ENCODE measurements around the gene FGD5. TPM values are rescaled to one million over a fixed set of nuclear protein-coding genes. Genes with fewer than 3 reads are reported as not detected.

Gene FGD5
- total and polyA plus RNA-seq, 9 of the 15 experiments (the other 6 are each of a cell fraction or from before 2014, with no cell fraction given), result 0.18 TPM; not detected in 8

DNA sequence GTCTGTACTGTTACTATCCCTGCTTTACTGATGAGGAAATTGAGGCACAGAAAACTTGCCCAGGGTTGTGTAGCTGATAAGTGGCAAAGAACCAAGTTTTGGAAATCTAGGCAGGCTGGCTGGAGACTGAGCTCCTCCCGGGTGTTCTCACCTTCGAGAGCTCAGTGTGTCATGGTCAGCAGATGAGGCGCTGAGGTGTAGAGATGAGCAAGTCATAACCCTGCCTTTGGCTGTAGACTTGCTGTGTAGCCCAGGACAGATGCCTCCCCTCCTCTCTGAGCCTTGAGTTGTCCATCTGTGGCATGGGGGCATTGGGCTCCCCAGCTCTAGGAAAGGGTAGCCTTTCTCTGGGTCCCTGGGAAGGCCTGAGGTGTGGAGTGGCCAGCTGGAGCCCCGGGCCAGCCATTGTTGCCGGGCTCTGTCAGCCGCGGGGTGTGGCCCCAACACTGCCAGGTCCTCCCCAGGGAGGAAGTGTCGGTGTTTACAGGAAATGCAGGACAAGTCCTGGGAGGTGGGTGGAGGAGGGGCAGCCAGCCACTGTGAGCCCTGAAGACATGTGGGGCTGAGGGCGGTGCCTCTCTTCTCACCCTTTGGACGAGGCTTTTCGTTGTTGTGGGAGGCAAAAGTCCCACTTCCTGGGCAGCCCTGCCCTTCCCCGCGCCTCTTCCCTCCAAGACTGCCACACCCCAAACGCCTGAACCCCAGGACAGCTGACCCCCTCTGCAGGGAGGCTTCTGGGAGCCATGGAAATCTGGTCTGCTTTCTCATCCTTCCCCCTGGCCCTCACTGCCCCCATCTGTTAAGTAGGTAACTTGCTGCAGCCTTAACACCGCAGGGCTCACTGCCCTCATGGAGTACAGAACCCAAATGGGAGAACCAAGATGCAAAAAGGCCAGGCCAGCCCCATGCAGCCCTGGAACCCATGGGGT lies 29.1 kb downstream of the FGD5 start (continued):
- TF ChIP-seq ZNF197 (CRISPR knock-in tag; IDR thresholded peaks at IDR 0.05; ENCODE audit: low read depth) (0 out of 2 replicates have a peak, but pooled peaks have one; percentile 30), KLF13 (tag; IDR thresholded peaks at IDR 0.05; ENCODE audit: borderline replicate concordance, low read depth) (peak; percentile 34; the same call in 1 of the 2 replicates), EHMT2 (IDR thresholded peaks at IDR 0.05) (peak; percentile 87), NR4A1 (CRISPR knock-in tag; IDR thresholded peaks at IDR 0.05) (no peak), NR4A1 (tag; IDR thresholded peaks at IDR 0.05) (0 out of 2 replicates have a peak, but pooled peaks have one; percentile 40), MIER1 (IDR thresholded peaks at IDR 0.05; ENCODE audit: low read depth) (no peak), HCFC1 (IDR thresholded peaks at IDR 0.05; ENCODE audit: low read depth, low read length) (peak; percentile 31; the same call in 1 of the 2 replicates), HDAC2 (IDR thresholded peaks at IDR 0.05) (peak; percentile 48; the same call in 1 of the 2 replicates), NFIC (IDR thresholded peaks at IDR 0.05) (0 out of 2 replicates have a peak, but pooled peaks have one; percentile 7), CREM (IDR thresholded peaks at IDR 0.05; ENCODE audit: low read depth) (peak; percentile 58), CXXC5 (CRISPR knock-in tag; IDR thresholded peaks at IDR 0.05) (peak; percentile 55), CBX1 (IDR thresholded peaks at IDR 0.05; ENCODE audit: low read depth) (0 out of 2 replicates have a peak, but pooled peaks have one; percentile 65), SNIP1 (IDR thresholded peaks at IDR 0.05; ENCODE audit: low read depth) (no peak), ZNF830 (CRISPR knock-in tag; IDR thresholded peaks at IDR 0.05) (no peak), NR2F6 (CRISPR knock-in tag; IDR thresholded peaks at IDR 0.05) (no peak), SOX6 (IDR thresholded peaks at IDR 0.05) (peak; percentile 38; the same call in 1 of the 2 replicates), ZBTB17 (CRISPR knock-in tag; IDR thresholded peaks at IDR 0.05) (0 out of 2 replicates have a peak, but pooled peaks have one; percentile 45), KLF6 (CRISPR knock-in tag; IDR thresholded peaks at IDR 0.05; ENCODE audit: borderline replicate concordance) (peak; percentile 74; the same call in 1 of the 2 replicates), GABPB1 (CRISPR knock-in tag; IDR thresholded peaks at IDR 0.05) (peak; percentile 66; the same call in 1 of the 2 replicates), EP400 (IDR thresholded peaks at IDR 0.05) (0 out of 2 replicates have a peak, but pooled peaks have one; percentile 33), NONO (IDR thresholded peaks at IDR 0.05; ENCODE audit: low read depth in 2 of 2, low read length in 1 of 2) (0 out of 4 replicates have a peak, but pooled peaks of 1 of the 2 experiments have one; percentile 6), MAZ (CRISPR knock-in tag; conservative IDR thresholded peaks at IDR 0.05 in 1 of 2, IDR thresholded peaks at IDR 0.05 in 1 of 2) (peak; percentile 45 to 56; a peak in 1 of 4 replicates)
- TF ChIP-seq, protein P1, sequence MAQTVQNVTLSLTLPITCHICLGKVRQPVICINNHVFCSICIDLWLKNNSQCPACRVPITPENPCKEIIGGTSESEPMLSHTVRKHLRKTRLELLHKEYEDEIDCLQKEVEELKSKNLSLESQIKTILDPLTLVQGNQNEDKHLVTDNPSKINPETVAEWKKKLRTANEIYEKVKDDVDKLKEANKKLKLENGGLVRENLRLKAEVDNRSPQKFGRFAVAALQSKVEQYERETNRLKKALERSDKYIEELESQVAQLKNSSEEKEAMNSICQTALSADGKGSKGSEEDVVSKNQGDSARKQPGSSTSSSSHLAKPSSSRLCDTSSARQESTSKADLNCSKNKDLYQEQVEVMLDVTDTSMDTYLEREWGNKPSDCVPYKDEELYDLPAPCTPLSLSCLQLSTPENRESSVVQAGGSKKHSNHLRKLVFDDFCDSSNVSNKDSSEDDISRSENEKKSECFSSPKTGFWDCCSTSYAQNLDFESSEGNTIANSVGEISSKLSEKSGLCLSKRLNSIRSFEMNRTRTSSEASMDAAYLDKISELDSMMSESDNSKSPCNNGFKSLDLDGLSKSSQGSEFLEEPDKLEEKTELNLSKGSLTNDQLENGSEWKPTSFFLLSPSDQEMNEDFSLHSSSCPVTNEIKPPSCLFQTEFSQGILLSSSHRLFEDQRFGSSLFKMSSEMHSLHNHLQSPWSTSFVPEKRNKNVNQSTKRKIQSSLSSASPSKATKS (CRISPR knock-in tag; IDR thresholded peaks at IDR 0.05), result no peak
- TF ChIP-seq, protein P2, sequence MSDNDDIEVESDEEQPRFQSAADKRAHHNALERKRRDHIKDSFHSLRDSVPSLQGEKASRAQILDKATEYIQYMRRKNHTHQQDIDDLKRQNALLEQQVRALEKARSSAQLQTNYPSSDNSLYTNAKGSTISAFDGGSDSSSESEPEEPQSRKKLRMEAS (CRISPR knock-in tag; IDR thresholded peaks at IDR 0.05), result peak; percentile 47
- TF ChIP-seq, protein P3, sequence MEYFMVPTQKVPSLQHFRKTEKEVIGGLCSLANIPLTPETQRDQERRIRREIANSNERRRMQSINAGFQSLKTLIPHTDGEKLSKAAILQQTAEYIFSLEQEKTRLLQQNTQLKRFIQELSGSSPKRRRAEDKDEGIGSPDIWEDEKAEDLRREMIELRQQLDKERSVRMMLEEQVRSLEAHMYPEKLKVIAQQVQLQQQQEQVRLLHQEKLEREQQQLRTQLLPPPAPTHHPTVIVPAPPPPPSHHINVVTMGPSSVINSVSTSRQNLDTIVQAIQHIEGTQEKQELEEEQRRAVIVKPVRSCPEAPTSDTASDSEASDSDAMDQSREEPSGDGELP (CRISPR knock-in tag; IDR thresholded peaks at IDR 0.05; ENCODE audit: borderline replicate concordance), result peak; percentile 56; the same call in 1 of the 2 replicates

Measured in K562 (cell line).